Stimulated activated naive CD4-positive, alpha-beta T cell treated with Interleukin-2 at 50 U/mL for 16 hours (primary cell): ENCODE results near the gene CCT8L2.
"Not testable (repeated sequence)": the region's sequence is repeated elsewhere in the genome, so short reads cannot be mapped to it uniquely, and the experiment has no call there.

Experiments
- DNase-seq: peaks from one replicate; lab custom pipeline; 2025; lab: John Stamatoyannopoulos, UW

Gene CCT8L2

DNA sequence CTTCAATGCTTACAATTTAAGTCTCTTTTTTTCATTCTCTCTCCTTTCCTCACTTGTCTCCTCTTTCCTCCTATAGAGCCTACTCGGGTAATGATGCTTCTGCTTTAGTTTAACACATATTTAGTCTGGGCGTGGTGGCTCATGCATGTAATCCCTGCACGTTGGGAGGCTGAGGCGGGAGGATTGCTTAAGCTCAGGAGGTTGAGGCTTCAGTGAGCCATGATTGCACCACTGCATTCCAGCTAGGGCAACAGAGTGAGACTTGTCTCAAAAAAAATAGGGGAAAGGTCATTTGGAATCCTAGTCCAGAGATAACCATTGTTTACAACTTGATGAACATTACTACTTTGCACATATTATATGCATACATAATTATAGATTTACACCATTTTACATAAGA lies 1.4 kb upstream of the CCT8L2 start:
- no peak for DNase-seq

DNA sequence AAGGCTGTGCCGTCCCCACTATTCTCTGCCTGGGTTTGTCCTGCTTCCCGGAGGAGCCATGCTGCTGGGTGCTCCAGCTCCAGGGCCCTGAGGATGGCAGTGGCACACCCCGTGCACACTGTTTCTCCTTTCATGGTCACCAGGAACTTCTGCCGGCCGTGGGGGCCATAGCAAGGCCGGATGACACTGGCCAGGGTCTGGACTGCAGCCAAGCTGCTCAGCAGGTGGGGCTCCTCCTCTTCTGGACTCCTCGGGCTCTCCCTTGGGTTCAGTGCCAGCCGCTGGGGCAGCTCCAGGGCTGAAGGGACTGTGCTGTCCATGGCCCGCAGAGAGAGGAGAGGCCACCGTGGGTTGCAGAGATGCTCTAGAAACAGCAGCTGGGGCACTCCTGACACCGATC lies 379 bp downstream of the CCT8L2 start:
- DNase-seq: not testable (repeated sequence)

DNA sequence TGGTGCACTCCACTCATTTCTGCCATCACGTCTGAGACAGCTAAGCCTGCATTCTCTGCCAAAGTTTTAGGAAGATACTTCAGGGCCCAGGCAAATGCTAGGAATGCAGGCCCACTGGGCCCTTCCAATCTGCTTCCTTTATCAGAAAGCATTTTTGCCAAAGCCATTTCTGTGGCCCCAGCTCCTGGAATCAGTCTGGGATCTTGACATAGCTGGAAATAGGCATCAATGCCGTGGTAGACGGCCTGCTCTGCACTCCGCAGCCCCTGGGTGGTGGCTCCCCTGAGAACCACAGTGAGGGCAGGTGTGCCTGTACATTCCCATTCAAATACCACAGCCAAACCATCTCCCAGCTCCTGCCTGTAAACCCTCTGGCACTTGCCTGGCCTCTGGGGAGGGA lies 1.5 kb downstream of the CCT8L2 start:
- DNase-seq: not testable (repeated sequence)

DNA sequence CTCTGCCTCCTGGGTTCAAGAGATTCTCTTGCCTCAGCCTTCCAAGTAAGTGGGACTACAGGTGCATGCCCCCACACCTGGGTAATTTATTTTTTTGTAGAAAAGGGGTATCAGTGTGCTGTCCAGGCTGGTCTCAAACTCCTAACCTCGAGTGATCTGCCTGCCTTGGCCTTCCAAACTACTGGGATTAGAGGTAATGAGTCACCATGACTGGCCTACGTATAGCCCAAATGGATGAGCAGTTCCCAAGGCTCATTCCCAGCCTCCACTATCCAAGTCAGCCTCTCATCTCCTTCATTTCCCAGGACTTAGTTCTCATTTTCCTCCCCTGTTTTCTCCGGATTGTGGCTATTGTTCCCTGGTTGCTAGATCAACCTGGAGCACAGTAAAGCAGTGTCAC lies 5.6 kb downstream of the CCT8L2 start:
- no peak for DNase-seq

DNA sequence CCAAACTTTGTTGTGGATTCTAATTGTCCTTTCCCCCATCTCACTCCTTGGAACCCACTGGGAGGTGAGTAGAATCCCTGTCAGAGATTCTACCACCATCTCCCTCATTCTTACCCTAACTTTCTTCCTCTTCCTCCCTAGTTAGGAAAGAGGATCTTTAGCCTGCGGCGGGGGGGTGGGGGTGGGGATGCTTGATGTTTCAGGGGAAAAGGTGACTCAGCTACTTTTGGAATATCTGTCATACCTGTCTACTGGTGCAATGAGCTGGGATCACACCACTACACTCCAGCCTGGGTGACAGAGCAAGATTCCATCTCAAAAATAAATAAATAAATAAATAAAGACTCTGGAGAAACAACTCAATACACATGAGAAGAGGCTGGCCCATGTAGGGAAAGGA lies 6.4 kb downstream of the CCT8L2 start:
- DNase-seq: no peak

DNA sequence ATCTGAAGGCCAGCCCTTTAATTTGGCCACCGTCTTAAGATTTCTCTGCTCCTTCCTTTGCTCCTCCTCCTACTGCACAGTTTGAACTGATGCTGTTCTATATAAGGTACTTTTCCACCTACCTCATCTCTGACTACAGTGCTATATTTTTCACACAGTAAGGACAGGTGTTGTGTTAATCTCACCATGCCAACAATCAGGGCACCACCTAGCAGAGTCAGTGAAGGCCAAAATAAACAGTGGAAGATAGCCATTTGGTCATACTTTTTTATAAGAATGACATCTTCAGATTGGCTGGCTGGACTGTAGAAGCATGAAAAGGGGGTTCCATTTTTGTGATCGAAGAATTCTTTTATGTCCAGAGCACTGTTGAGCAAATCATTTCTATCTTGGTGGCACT lies 11.7 kb downstream of the CCT8L2 start:
- not testable (repeated sequence) for DNase-seq

DNA sequence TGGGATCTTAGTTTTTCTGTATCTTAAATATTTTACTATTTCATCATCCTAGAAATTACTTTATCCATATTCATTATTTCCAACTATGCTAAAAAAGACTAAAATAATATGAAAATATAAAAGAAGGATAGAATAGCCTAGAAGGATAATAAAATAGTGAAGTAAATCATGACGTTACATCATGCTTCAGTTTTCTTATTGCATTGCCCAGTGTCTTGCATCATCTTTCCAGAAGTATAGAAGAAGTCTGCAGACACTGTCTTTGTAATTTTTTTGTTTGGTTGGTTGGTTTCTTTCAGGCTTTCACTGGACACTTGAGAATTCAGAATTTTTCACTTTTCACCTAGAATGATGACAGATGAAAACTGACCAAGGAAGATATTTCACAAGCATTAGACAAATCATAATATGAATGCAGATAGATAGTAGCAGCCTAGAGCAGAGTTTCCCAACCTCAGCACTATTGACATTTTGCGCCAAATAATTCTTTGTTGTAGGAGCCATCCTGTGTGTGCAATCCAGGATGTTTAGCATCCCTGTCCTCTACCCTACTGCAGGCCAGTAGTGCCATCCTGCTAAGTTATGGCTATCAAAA lies 23.3 kb downstream of the CCT8L2 start:
- not testable (repeated sequence) for DNase-seq

DNA sequence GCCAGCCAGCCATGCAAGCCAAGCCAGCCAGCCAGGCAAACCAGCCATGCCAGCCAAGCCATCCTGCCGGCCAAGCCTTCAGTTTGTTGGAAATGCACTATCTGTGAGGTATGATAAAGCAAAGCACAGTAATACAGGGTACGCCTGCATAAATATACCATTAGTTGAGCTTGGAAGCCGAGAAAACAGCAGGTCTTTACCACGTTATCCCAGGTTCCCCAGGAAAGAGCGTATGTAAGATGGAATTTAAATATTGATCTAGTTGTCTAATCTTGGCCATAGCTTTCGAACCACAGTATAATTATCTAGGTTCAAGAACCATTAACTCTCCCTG lies 24.2 kb downstream of the CCT8L2 start:
- no peak for DNase-seq

DNA sequence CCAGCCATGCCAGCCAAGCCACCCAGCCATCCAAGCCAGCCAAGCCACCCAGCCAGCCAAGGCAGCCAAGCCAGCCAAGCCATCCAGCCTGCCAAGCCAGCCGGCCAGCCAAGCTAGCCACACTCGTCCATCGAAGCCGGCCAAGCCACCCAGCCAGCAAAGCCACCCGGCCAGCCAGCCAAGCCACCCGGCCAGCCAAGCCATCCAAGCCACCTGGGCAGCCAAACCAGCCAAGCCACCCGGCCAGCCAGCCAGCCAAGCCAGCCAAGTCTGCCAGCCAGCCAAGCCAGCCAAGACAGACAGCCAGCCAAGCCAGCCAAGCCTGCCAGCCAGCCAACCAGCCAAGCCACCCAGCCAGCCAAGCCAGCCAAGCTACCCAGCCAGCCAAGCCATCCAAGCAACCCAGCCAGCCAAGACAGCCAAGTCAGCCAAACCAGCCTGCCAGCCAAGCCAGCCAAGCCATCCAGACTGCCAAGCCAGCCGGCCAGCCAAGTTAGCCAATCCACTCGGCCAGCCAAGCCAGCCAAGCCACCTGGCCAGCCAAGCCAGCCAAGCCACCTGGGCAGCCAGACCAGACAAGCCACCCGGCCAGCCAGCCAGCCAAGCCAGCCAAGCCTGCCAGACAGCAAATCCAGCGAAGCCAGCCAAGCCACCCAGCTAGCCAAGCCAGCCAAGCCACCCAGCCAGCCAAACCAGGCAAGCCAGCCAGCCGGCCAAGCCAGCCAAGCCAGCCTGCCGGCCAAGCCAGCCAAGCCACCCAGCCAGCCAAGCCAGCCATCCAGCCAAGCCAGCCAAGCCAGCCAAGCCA lies 24.8 kb downstream of the CCT8L2 start:
- DNase-seq: not testable (repeated sequence)

DNA sequence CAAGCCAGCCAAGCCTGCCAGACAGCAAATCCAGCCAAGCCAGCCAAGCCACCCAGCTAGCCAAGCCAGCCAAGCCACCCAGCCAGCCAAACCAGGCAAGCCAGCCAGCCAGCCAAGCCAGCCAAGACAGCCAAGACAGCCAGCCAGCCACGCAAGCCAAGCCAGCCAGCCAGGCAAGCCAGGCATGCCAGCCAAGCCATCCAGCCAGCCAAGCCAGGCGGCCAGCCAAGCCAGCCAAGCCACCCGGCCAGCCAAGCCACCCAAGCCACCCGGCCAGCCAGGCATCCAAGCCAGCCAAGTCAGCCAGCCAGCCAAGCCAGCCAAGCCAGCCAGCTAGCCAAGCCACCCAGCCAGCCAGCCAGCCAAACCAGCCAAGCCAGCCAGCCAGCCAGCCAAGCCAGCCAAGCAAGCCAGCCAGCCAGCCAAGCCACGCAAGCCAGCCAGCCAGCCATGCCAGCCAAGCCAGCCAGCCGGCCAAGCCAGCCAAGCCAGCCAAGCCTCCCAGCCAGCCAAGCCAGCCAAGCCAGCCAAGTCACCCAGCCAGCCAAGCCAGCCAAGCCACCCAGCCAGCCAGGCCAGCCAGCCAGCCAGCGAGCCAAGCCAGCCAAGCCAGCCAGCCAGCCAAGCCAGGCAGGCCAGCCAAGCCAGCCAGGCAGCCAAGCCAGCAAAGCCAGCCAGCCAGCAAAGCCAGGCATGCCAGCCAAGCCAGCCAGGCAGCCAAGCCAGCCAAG lies 26.0 kb downstream of the CCT8L2 start:
- DNase-seq: not testable (repeated sequence)

DNA sequence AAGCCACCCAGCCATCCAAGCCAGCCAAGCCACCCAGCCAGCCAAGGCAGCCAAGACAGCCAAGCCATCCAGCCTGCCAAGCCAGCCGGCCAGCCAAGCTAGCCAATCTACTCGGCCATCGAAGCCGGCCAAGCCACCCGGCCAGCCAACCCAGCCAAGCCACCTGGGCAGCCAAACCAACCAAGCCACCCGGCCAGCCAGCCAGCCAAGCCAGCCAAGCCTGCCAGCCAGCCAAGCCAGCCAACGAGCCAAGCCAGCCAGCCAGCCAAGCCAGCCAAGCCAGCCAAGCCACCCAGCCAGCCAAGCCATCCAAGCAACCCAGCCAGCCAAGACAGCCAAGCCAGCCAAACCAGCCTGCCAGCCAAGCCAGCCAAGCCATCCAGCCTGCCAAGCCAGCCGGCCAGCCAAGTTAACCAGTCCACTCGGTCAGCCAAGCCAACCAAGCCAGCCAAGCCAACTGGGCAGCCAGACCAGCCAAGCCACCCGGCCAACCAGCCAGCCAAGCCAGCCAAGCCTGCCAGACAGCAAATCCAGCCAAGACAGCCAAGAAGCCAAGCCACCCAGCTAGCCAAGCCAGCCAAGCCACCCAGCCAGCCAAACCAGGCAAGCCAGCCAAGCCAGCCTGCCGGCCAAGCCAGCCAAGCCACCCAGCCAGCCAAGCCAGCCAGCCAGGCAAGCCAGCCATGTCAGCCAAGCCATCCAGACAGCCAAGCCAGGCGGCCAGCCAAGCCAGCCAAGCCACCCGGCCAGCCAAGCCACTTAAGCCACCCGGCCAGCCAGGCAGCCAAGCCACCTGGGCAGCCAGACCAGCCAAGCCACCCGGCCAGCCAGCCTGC lies 26.8 kb downstream of the CCT8L2 start:
- DNase-seq: not testable (repeated sequence)

DNA sequence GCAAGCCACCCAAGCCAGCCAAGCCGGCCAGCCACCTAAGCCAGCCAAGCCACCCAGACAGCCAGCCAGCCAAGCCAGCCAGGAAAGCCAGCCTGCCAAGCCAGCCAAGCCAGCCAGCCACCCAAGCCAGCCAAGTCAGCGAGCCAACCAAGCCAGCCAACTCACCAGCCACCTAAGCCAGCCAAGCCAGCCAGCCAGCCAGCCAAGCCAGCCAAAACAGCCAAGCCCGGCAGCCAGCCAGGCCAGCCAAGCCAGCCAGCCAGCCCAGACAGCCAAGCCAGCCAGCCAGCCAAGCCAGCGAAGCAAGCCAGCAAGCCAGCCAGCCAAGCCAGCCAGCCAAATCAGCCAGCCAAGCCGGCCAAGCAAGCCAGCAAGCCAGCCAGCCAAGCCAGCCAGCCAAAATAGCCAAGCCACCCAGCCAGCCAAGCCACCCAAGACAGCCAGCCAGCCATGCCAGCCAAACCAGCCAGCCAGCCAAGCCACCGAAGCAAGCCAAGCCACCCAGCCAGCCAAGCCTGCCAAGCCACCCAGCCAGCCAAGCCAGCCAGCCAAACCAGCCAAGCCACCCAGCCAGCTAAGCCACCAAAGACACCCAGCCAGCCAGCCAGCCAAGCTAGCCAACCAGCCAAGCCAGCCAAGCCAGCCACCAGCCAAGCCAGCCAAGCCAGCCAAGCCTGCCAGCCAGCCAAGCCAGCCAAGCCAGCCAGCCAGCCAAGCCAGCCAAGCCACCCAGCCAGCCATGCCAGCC lies 27.6 kb downstream of the CCT8L2 start:
- not testable (repeated sequence) for DNase-seq

DNA sequence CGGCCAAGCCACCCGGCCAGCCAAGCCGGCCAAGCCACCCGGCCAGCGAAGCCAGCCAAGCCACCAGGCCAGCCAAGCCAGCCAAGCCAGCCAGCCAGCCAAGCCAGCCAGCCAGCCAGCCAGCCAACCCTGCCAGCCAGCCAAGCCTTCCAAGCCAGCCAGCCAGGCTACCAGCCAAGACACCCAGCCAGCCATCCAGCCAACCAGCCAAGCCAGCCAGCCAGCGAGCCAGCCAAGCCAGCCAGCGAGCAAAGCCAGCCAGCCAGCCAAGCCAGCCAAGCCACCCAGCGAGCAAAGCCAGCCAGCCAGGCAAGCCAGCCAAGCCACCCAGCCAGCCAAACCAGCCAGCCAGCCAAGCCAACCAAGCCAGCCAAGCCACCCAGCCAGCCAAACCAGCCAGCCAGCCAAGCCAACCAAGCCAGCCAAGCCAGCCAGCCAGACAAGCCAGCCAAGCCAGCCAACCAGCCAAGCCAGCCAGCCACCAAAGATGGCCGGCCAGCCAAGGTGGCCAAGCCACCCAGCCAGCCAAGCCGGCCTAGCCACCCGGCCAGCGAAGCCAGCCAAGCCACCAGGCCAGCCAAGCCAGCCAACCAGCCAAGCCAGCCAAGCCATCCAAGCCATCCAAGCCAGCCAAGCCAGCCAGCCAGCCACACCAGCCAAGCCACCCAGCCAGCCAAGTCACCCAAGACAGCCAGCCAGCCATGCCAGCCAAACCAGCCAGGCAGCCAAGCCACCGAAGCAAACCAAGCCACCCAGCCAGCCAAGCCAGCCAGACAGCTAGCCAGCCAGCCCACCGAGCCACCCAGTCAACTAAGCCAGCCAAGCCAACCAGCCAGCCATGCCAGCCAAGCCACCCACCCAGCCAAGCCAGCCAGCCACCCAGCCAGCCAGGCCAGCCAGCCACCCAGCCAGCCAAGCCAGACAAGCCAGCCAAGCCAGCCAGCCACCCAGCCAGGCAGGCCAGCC lies 28.8 kb downstream of the CCT8L2 start:
- no peak for DNase-seq

DNA sequence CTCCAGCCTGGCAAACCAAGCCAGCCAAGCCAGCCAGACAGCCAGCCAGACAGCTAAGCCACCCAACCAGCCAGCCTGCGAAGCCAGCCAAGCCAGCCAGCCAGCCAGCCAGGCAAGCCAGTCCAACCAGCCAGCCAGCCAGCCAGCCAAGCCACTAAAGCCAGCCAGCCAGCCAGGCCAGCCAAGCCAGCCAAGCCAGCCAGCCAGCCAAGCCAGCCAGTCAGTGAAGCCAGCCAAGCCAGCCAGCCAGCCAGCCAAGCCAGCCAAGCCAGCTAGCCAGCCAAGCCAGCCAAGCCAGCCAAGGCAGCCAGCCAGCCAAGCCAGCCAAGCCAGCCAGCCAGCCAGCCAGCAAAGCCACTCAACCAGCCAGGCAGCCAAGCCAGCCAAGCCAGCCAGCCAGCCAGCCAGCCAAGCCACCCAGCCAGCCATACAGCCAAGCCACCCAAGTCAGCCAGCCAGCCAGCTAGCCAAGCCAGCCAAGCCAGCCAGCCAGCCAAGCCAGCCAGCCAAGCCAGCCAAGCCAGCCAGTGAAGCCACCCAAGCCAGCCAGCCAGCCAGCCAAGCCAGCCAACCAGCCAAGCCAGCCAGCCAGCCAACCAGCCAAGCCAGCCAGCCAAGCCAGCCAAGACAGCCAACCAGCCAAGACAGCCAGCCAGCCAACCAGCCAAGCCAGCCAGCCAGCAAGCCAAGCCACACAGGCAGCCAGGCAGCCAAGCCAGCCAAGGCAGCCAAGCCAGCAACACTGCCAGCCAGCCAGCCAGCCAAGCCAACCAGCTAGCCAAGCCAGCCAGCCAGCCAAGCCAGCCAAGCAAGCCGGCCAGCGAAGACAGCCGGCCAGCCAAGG lies 29.7 kb downstream of the CCT8L2 start:
- no peak for DNase-seq

DNA sequence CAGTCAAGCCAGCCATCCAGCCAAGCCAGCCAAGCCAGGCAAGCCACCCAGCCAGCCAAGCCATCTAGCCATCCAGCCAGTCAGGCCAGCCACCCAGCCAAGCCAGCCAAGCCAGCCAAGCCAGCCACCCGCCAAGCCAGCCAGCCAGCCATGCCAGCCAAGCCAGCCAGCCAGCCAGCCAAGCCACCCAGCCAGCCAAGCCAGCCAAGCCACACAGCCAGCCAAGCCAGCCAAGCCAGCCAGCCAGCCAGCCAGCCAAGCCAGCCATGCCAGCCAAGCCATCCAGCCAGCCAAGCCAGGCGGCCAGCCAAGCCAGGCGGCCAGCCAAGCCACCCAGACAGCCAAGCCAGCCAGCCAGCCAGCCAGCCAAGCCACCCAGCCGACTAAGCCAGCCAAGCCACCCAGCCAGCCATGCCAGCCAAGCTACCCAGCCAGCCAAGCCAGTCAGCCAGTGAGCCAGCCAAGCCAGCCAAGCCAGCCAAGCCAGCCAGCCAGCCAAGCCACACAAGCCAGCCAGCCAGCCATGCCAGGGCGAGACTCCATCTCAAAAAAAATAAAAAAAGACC lies 31.4 kb downstream of the CCT8L2 start:
- DNase-seq: not testable (repeated sequence)

DNA sequence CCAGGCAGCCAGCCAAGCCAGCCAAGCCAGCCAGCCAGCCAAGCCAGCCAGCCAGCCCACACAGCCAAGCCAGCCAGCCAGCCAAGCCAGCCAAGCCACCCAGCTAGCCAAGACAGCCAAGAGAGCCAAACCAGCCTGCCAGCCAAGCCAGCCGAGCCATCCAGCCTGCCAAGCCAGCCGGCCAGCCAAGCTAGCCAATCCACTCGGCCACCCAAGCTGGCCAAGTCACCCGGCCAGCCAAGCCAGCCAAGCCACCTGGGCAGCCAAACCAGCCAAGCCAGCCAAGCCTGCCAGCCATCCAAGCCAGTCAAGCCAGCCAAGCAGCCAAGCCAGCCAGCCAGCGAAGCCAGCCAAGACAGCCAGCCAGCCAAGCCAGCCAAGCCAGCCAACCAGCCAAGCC lies 32.0 kb downstream of the CCT8L2 start:
- not testable (repeated sequence) for DNase-seq

DNA sequence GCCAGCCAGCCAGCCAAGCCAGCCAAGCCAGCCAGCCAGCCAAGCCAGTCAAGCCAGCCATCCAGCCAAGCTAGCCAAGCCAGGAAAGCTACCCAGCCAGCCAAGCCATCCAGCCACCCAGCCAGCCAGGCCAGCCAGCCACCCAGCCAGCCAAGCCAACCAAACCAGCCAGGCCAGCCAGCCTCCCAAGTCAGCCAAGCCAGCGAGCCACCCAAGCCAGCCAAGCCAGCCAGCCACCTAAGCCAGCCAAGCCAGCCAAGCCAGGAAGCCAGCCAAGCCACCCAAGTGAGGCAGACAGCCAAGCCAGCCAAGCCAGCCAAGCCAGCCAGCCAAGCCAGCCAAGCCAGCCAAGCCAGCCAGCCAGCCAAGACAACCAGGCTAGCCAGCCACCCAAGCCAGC lies 32.6 kb downstream of the CCT8L2 start:
- DNase-seq: not testable (repeated sequence)

DNA sequence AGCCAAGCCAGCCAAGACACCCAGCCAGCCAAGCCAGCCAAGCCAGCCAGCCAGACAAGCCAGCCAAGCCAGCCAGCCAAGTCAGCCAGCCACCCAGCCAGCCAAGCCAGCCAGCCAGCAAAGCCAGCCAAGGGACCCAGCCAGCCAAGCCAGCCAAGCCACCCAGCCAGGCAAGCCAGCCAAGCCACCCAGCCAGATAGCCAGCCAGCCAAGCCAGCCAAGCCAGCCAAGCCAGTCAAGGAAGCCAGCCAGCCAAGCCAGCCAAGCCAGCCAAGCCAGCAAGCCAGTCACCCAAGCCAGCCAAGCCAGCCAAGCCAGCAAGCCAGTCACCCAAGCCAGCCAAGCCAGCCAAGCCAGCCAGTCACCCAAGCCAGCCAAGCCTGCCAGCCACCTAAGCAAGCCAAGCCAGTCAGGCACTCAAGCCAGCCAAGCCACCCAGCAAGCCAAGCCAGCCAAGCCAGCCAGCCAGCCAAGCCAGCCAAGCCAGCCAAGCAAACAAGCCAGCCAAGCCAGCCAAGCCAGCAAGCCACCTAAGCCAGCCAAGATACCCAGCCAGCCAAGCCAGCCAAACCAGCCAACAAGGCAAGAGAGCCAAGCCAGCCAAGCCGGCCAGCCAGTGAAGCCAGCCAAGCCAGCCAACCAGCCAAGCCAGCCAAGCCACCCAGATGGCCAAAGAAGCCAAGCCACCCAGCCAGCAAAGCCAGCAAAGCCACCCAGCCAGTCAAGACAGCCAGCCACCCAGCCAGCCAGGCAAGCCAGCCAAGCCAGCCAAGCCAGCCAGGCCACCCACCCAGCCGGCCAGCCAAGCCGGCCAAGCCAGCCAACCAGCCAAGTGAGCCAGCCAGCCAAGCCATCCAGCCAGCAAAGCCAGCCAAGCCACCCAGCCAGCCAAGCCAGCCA lies 33.3 kb downstream of the CCT8L2 start:
- DNase-seq: no peak
